H9 (cell line): ENCODE results near the gene ROR1. TPM values are rescaled to one million over a fixed set of nuclear protein-coding genes. Genes with fewer than 3 reads are reported as not detected.

Source experiments
- DNase-seq: peaks from one replicate; pipeline ENCODE4 v3.0.0-alpha.2; 2017
- H2AFZ ChIP-seq: one replicate; pipeline ENCODE4 v1.6.1; 2013; ENCODE audit warnings: mild to moderate bottlenecking, low read length, control low read depth, moderate library complexity
- H2AK5ac ChIP-seq: 2 replicates; pipeline ENCODE4 v1.6.1; 2013; ENCODE audit warnings: low read length, control low read depth, mixed read lengths; ENCODE audit not compliant: insufficient read length
- H2BK120ac ChIP-seq: one replicate; pipeline ENCODE4 v1.6.1; 2013; ENCODE audit warnings: low read depth, mild to moderate bottlenecking, low read length, control low read depth, inconsistent platforms; ENCODE audit not compliant: poor library complexity, severe bottlenecking
- H2BK12ac ChIP-seq: 2 replicates; pipeline ENCODE4 v1.6.1; 2013; ENCODE audit warnings: low read length, control low read depth, mixed read lengths, low read depth; ENCODE audit not compliant: insufficient read length
- H2BK15ac ChIP-seq: 2 replicates; pipeline ENCODE4 v1.6.1; 2013; ENCODE audit warnings: low read depth, low read length, control low read depth
- H2BK20ac ChIP-seq: one replicate; pipeline ENCODE4 v1.6.1; 2013; ENCODE audit warnings: low read depth, mild to moderate bottlenecking, low read length, control low read depth, inconsistent platforms; ENCODE audit not compliant: poor library complexity, severe bottlenecking
- H2BK5ac ChIP-seq: 2 replicates; pipeline ENCODE4 v1.6.1; 2013; ENCODE audit warnings: low read length, control low read depth, mixed read lengths; ENCODE audit not compliant: insufficient read length
- H3K14ac ChIP-seq: 2 replicates; pipeline ENCODE4 v1.6.1; 2013; ENCODE audit warnings: low read length, control low read depth; ENCODE audit not compliant: insufficient read depth
- H3K18ac ChIP-seq: 2 replicates; pipeline ENCODE4 v1.6.1; 2013; ENCODE audit warnings: low read depth, mild to moderate bottlenecking, mixed read lengths, low read length, control low read depth; ENCODE audit not compliant: insufficient read length
- H3K23ac ChIP-seq: 2 replicates; pipeline ENCODE4 v1.6.1; 2013; ENCODE audit warnings: low read length, control low read depth, mixed read lengths, low read depth; ENCODE audit not compliant: insufficient read length
- H3K23me2 ChIP-seq: 2 replicates; pipeline ENCODE4 v1.6.1; 2013; ENCODE audit warnings: low read depth, mild to moderate bottlenecking, mixed read lengths, low read length, control low read depth; ENCODE audit not compliant: insufficient read length, poor library complexity, severe bottlenecking
- H3K27ac ChIP-seq: 2 replicates; pipeline ENCODE4 v1.5.1; 2013; ENCODE audit warnings: low read length, control low read depth, mixed read lengths, low read depth; ENCODE audit not compliant: insufficient read length
- H3K27me3 ChIP-seq: 2 replicates; pipeline ENCODE4 v1.6.1; 2013; ENCODE audit warnings: low read length, control low read depth, inconsistent platforms; ENCODE audit not compliant: insufficient read depth
- H3K4ac ChIP-seq: 2 replicates; pipeline ENCODE4 v1.6.1; 2013; ENCODE audit warnings: low read depth, mild to moderate bottlenecking, control low read depth, inconsistent platforms, low read length, moderate library complexity
- H3K4me1 ChIP-seq: 2 replicates; pipeline ENCODE4 v1.6.1; 2013; ENCODE audit warnings: low read length, control low read depth, inconsistent platforms; ENCODE audit not compliant: insufficient read depth
- H3K4me2 ChIP-seq: 2 replicates; pipeline ENCODE4 v1.6.1; 2013; ENCODE audit warnings: low read length, control low read depth, mixed read lengths; ENCODE audit not compliant: insufficient read length, insufficient read depth
- H3K56ac ChIP-seq: 2 replicates; pipeline ENCODE4 v1.6.1; 2013; ENCODE audit warnings: low read depth, mild to moderate bottlenecking, mixed read lengths, low read length, control low read depth; ENCODE audit not compliant: insufficient read length
- H3K79me1 ChIP-seq: 2 replicates; pipeline ENCODE4 v1.6.1; 2013; ENCODE audit warnings: low read depth, mild to moderate bottlenecking, moderate library complexity, low read length, control low read depth, inconsistent platforms; ENCODE audit not compliant: insufficient read depth, poor library complexity, severe bottlenecking
- H3K79me2 ChIP-seq: 2 replicates; pipeline ENCODE4 v1.6.1; 2013; ENCODE audit warnings: low read length, control low read depth, inconsistent platforms; ENCODE audit not compliant: insufficient read depth
- H3K9ac ChIP-seq: 2 replicates; pipeline ENCODE4 v1.6.1; 2013; ENCODE audit warnings: low read length, control low read depth, mixed read lengths; ENCODE audit not compliant: insufficient read length; ENCODE audit errors: extremely low read depth
- H3K9me3 ChIP-seq: one replicate; pipeline ENCODE4 v1.6.1; 2013; ENCODE audit warnings: low read depth, low read length, inconsistent platforms; ENCODE audit not compliant: control insufficient read depth
- H3T11ph ChIP-seq: one replicate; pipeline ENCODE4 v1.6.1; 2013; ENCODE audit warnings: mild to moderate bottlenecking, low read length, control low read depth, inconsistent platforms
- H4K20me1 ChIP-seq: one replicate; pipeline ENCODE4 v1.6.1; 2013; ENCODE audit not compliant: control insufficient read depth, insufficient read length, insufficient read depth
- H4K5ac ChIP-seq: 2 replicates; pipeline ENCODE4 v1.6.1; 2013; ENCODE audit warnings: low read depth, mild to moderate bottlenecking, mixed read lengths, low read length, control low read depth; ENCODE audit not compliant: insufficient read length
- H4K8ac ChIP-seq: replicated peaks from 2 replicates; pipeline ENCODE4 v1.6.1; 2013; ENCODE audit warnings: low read length, control low read depth, mixed read lengths, low read depth; ENCODE audit not compliant: insufficient read length
- H4K91ac ChIP-seq: 2 replicates; pipeline ENCODE4 v1.6.1; 2013; ENCODE audit warnings: low read depth, mild to moderate bottlenecking, moderate library complexity, mixed read lengths, low read length, control low read depth; ENCODE audit not compliant: insufficient read length
- H3K27ac Mint-ChIP-seq, 3 experiments: 2 replicates in 2 of 3; 3 replicates in 1 of 3; pipeline ENCODE4 v1.8.0; 2020 to 2021; ENCODE audit warnings: mixed read lengths in 3 of 3, mild to moderate bottlenecking in 1 of 3, moderate library complexity in 1 of 3
- H3K27me3 Mint-ChIP-seq: 2 replicates; pipeline ENCODE4 v1.8.0; 2021; ENCODE audit warnings: low read depth, mild to moderate bottlenecking, moderate library complexity, mixed read lengths
- H3K36me3 Mint-ChIP-seq, 3 experiments: 2 replicates in 2 of 3; 3 replicates in 1 of 3; pipeline ENCODE4 v1.8.0; 2020 to 2021; ENCODE audit warnings: low read depth in 3 of 3, mixed read lengths in 3 of 3; ENCODE audit not compliant: insufficient read depth in 1 of 3
- H3K4me1 Mint-ChIP-seq, 2 experiments: 2 replicates each; pipeline ENCODE4 v1.8.0; 2020; ENCODE audit warnings: mixed read lengths in 2 of 2
- H3K4me3 Mint-ChIP-seq, 2 experiments: 2 replicates in 1 of 2; 3 replicates in 1 of 2; pipeline ENCODE4 v1.8.0; 2020 to 2021; ENCODE audit warnings: mild to moderate bottlenecking in 2 of 2, mixed read lengths in 2 of 2, moderate library complexity in 1 of 2
- H3K9me3 Mint-ChIP-seq, 2 experiments: 2 replicates in 1 of 2; 3 replicates in 1 of 2; pipeline ENCODE4 v1.8.0; 2020; ENCODE audit warnings: mild to moderate bottlenecking in 2 of 2, mixed read lengths in 2 of 2, moderate library complexity in 1 of 2
- CTCF ChIP-seq: fragments of 200-600 bp; sonication (generic); conservative IDR thresholded peaks from 3 replicates; pipeline ENCODE4 v1.8.0; 2021; ENCODE audit warnings: antibody characterized with exemption, mild to moderate bottlenecking
- WGBS: extraction: QIAGEN DNeasy Blood & Tissue Kit; methylation state at CpG from one replicate; pipeline ENCODE4 v1.1.7; 2013; ENCODE audit warnings: missing lambda C conversion rate, low lambda C conversion rate, mixed read lengths; ENCODE audit not compliant: insufficient read length; ENCODE audit errors: extremely low coverage; 5-methylcytosine and 5-hydroxymethylcytosine counted together
- total RNA-seq: library from RNA; stranded (reverse); gene quantifications from 2 replicates; pipeline ENCODE4 v1.2.1, GENCODE V29; 2021

ROR1 gene
- total RNA-seq, 1 experiment from 2014 or later, result 75.9 TPM

DNA sequence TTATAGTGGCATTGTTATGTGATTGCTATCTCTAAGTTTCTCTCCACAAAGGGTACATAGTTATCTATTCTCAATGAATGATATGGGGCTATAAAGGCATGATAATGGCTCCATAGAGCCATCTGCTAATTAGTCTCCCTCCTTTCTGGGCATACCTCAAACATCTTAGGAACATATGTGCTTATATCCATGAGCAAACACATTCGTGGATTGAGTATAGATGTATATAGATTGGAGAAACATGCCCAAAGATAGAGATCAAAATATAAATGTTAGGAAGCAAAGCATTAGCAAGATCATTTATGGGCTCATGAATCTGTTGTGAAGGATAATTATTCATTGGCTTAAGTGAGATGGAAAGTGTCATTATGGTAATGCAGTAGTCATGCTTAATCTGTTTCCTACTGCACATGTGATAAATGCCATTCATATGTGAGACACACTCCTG, 273.8 kb downstream of the ROR1 start:
- Histone ChIP-seq H3K23ac (no peak overlapping the region), H3K18ac (no peak overlapping the region), H4K91ac (no peak overlapping the region), H2AFZ (no peak overlapping the region), H3K9ac (no peak overlapping the region), H3K4me2 (no peak overlapping the region), H3K79me2 (no peaks in the 10 kb centered on the region; the same call in 1 of the 2 replicates), H3T11ph (no peak overlapping the region), H2BK12ac (no peak overlapping the region), H3K4ac (no peak overlapping the region), H2BK120ac (no peak overlapping the region), H4K5ac (no peak overlapping the region), H3K14ac (no peak overlapping the region), H3K27ac (no peak overlapping the region), H3K56ac (no peak overlapping the region), H3K9me3 (no peaks in the 10 kb centered on the region), H2BK20ac (no peak overlapping the region), H3K27me3 (no peaks in the 10 kb centered on the region), H2AK5ac (no peak overlapping the region), H4K20me1 (no peaks in the 10 kb centered on the region), H4K8ac (no peak overlapping the region), H2BK5ac (no peak overlapping the region), H3K79me1 (no peaks in the 10 kb centered on the region), H3K23me2 (no peaks in the 10 kb centered on the region), H3K4me1 (peaks cover 10% of the 10 kb centered on the region), H2BK15ac (no peak overlapping the region)
- peaks cover 11 to 17% (median 17%) of the 10 kb centered on the region in 3 experiments; a peak in 5 of 7 replicates for H3K36me3 Mint-ChIP-seq
- TF ChIP-seq CTCF, result no peak
- H3K4me3 Mint-ChIP-seq, result no peak overlapping the region
- H3K27me3 Mint-ChIP-seq, result no peaks in the 10 kb centered on the region
- no peak for DNase-seq
- no peak overlapping the region for H3K27ac Mint-ChIP-seq
- H3K9me3 Mint-ChIP-seq, result no peaks in the 10 kb centered on the region
- no CpG with 5 or more reads among the region's 1 CpG for WGBS
- H3K4me1 Mint-ChIP-seq, result peaks cover 22 to 36% of the 10 kb centered on the region in 2 experiments
